Activated T-cell treated with anti-CD3 and anti-CD28 coated beads, Interleukin-2, amount 50 U/mL, for 1 hour (primary cell): ENCODE results near the gene AGAP1.

ENCODE experiments used
- DNase-seq: peaks from one replicate; pipeline ENCODE4 v3.0.0-alpha.2; 2020

The AGAP1 gene

DNA sequence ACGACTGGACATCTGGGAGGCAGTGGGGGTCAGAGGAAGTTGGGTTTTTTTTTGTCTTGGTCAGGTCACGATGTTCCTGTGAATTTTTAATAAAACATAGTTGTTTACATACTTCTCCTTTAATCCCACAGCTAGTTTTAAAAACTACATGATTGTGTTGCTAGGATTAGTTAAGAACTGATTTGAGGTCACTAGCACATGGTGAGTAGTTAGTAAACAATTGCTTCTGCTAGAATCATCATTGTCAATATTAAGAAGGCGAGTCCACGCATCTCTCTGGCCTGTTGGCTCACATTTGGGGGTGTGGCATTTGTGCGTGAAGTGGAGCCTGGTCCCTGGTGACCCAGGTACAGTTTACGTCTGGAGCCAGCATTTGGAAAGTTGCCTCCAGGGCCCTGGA is 59.4 kb downstream of the AGAP1 start:
- DNase-seq, result no peak

DNA sequence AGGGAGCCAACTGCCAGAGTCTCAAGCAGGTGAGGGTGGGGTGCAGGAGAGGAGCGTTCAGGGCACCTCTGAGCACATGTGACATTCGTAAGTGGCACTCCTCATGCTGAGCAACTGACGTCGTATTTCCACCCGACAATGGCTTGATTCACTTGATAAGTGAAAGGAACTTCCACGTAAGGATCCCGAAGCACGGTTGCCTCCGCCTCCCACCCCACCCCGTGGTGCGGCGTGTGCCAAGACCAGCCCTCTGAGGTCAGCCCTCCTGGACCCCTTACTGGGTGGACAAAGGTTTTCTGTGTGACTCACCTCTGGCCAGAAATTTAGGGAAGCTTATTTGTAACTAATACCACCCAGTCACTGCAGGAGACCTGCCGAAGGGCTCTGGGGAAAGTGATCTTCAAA is 59.9 kb downstream of the AGAP1 start:
- no peak for DNase-seq

DNA sequence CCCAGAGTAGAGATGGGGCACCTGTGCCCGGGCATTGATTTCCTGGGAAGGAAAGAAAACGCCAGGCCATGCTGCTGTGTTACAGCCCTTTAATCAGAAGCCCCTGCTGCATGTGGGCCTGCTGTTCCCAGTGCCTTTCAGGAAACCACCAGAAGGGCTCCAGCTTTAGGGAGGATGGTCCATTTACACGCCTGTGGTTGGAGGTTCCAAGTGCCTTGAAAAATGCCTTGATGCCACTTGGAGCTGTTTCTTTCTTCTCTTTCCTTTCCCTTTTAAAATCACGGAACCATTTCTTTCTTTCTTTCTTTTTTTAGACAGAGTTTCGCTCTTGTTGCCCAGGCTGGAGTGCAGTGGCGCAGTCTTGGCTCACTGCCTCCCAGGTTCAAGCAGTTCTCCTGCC is 60.5 kb downstream of the AGAP1 start:
- DNase-seq, result no peak

DNA sequence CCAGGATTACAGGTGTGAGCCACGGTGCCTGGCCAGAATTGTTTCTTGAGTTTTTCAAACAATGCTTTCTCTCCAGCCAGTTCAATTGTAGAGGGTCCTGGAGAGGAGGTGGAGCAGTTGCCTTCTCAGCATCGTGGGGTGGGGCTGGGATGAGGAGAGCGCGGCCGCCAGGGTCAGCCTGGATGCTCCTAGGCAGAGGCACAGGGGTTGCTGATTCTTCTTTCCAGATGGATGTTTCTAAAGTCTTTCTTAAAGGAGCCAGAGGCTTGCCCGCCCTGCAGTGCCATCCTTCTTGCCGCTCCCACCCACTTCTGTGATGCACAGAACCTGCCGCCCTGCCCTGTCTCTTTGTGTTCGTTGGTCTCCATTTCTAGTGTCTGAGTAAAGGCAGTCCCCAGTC is 61.1 kb downstream of the AGAP1 start:
- DNase-seq, result no peak

DNA sequence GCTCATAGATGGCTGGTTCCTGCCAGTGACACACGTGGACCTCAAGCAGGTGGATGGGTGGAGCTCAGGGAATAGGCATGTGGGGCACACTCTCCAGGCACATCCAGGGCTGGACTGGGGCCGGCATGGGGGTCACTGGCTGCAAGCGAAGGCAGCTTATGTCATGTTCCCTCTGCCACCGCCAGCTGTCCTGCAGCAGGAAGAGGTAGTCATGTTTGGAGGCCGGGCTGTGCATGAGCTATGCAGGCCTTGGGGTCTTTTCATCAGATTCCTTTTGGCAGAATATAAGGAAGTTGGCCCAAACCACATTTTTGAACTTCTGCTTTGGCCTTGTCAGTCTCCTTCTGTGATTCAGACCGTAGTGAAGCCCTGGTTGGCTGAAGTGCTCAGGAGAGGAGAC is 61.5 kb downstream of the AGAP1 start:
- no peak for DNase-seq

DNA sequence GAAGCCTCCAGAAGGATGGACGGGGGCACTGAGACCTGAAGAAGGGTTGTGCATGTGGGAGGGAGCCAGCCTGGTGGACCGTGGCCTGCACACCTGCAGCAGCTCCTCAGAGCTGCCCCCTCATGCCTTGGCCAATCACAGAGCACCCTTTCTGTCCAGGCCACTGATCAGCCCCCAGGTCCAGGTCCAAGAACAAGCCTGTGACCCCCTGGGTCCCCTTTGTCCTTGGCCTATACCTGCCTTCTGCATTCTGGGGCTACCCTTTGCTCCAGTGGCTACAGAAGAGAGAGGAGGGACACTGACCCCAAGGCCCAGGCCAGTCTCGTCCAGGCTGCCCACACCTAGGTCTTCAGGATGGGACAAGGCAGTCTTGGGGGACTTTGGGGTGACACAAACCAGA is 62.2 kb downstream of the AGAP1 start:
- DNase-seq, result no peak

DNA sequence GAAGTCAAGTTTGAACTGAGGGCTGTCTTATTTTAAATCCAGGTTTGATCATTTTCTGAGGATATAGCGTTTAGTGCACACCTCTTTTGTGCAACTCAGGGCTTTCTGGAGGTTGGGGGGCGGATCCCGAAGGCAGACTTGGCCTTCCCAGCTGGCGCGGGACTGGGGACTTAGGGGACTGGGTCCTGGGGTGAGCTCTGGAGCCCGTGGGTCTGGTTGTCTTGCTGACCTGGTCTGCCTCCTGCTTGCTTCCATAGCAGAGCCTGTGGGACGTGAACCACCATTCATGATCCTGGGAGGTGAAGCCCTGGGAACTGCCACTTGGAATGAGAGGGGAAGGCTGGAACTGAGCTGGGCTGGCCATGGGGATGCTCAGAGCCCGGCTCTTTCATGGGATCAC is 63.1 kb downstream of the AGAP1 start:
- DNase-seq, result no peak

DNA sequence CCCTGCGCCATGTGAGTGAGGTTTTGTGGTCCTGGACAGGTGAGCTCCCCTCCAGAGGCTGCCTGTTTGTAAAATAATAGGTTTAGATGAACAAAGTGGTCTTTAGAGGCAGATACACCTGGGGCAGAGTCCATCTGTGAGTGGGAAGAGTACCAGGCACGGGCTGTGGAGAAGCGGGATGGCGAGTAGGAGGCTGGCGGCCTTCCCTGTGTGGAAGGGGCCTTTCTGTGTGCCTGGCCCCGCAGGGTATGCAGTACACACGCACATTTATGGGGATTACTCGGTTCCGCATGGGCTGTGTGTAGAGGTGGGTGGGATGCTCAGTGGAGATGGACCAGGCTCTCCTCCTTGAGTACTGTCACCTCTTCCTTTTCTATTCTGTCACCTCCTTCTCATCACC is 64.1 kb downstream of the AGAP1 start:
- DNase-seq, result no peak

DNA sequence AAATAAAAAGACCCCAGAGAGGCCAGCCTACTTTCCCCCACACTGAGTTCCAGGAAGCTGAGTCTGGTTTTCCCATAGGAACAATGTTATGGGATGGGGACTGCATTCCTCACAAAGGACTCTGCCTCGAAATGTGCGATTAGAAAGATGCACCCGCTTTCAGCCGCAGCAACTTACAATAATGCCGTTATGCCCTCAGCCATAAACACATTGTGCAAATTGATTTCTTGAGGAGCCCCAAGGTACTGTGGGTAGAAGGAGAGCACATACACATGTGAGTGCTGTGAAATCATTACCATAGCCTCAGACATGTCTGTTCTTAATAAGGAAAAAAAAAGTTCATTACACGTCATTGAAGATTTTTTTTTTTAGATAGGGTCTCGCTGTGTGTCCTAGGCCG is 64.7 kb downstream of the AGAP1 start:
- DNase-seq, result no peak

DNA sequence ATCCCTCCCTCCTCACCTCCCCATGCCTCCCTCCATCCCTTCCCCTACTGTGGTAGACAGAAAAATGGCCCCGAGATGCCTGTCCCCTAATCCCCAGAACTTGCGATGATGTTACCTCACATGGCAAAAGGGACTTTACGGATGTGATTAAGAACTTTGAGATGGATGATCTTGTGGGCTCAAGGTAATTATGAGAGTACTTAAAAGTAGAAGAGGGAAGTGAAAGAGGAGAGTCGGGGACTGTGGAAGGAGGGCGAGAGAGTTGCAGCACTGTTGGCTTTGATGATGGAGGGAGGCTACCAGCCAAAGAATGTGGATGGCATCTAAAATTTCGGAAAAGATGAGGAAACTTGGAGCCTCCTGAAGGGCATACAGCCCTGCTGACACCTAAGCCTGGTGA is 66.5 kb downstream of the AGAP1 start:
- DNase-seq, result no peak

DNA sequence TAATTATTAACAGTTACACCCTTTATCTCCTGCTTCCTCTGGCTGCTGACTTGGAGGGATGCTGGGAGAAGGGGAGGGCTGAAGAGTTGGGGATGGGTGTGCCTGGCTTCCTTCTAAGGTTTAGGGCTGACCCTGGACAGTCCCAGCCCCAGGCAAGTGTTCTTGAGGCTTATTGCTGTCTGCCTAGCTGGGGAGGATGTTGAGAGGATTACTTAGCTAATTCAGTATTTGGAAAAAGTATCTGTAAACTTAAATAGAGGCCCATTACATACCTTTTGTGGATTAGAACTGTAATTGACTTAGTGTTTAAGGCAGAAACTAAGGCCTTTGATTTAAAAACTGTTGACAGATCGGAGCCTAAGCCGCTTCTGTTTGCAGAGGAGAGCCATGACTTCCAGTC is 67.6 kb downstream of the AGAP1 start:
- no peak for DNase-seq

DNA sequence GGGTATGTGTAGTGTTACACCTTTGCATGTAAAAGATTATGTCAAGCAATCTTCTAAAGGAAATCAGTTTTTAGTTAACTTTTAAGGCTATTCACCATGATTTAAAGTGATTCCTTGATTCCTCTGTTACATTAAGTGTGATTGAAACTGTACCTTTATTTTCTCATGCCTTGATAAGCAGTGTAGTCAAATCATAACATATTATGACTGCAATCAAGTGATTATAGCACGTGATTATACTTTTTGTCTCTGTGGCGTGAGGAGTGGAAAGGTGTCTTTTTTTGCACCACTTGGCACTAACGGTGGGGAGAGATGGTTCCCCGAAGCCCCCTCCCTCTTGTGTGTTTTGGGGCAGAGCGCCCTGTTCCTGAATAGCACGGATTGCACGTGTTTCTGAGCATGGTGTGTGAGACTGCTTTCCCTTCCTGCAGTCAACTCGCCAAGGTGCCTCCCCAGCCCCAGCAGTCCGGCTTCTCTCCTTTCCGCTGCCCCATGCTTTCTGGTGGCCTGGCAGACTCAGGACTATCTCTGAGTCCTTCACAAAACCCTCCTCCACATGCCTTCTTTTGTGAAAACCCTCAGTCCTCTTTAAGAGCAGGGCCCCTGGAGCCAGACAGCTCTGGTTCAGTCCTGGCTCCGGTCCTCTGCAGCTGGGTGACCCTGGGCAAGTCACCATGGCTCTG is 68.4 kb downstream of the AGAP1 start:
- DNase-seq, result no peak

DNA sequence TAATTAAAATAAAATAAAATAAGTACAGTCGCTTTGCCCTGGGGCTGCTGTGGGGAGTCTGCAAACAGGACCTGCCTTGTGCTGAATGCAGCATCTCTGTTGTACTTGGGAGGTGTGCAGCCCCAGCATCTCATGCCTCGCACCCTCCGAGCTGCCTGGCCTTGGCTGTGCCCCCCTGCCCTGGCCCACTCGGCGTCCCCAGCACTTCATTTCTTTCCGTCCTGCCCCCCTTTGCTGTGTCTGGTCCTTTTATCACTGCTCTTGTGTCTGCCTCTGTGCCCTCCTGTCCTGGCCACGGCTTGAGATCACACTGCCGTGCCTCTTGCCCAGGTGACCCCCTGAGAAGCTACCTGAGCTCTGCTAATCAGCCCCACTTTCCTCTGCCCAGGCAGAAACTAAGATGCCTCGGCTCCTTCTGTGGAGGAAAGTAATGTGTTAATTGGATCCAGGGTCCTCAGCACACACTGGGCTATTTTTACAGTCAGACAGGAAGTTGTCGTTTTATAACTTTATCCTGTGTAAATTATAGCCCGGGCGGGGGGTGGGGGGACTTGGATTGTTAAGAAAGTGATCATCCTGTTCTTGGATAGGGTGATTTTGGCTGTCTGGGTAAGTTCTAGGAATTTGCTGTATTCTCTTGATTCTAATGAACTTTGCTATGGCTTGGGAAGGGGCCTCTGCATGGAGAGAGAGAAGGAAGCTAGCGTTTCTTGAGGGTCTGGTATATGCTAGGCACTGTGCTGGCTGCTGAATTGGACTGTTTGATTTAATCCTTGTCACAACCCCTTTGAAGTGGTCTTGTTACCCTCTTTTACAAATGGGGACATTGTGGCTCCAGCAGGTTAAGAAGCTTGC is 69.4 kb downstream of the AGAP1 start:
- DNase-seq, result no peak

DNA sequence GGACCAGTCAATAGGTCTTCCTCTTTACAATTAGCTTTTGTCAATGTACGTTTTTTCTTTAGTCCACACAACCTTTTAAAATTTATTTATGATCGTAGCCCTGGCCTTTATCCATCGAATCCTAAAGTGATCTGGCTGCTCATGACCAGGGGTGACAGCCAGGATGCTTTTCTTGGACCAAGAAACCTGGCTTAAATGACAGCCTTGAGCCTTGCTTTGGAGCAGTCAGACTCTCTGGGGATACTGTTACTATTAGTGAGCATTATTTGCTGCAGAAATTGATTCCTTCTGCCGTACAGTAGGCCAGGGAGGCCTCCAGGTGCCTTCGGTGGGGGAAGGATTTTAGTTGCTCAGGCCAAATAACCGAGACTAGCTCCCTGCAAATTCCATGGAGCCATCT is 70.2 kb downstream of the AGAP1 start:
- DNase-seq, result no peak

DNA sequence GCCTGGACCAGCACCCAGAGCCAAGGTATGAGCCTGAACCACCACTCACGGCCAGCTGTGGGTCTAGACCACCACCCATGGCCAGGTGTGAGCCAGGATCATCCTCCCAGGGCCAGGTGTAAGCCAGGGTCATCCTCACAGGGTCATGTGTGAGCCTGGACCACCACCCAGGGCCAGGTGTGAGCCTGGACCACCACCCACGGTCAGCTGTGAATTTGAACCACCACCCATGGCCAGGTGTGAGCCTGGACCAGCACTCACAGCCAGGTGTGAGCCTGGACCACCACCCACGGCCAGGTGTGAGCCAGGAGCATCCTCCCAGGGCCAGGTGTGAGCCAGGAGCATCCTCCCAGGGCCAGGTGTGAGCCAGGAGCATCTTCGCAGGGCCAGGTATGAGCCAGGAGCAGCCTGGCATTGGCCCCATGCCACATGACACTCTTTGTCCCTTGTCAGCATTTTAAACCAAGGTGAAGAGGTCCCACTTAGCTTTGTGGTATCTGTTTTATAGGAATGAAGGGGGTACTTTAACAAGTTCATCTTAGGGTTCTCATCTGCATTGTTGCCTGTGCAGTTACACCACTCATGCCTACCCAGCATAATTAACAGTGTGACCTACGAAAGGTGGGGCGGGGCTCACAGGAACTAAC is 71.2 kb downstream of the AGAP1 start:
- no peak for DNase-seq

DNA sequence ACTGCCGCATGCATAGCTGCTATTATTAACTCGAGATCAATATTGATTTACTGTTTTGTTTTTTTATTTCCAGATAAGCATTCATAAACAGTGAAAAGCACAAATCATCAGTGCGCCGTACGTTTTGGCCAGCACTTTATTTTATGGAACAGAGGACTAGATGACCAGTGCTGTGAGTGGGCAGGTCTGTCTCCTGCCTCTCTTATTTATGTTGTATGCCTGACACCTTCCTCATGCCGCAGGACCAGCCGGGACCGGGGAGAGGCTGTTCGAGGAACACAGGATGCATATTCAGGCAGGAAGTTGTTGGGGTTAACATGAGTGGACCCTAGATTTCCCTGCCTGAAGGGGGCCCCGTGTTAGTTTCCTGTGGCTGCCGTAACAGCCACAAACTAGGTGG is 72.6 kb downstream of the AGAP1 start:
- DNase-seq, result no peak

DNA sequence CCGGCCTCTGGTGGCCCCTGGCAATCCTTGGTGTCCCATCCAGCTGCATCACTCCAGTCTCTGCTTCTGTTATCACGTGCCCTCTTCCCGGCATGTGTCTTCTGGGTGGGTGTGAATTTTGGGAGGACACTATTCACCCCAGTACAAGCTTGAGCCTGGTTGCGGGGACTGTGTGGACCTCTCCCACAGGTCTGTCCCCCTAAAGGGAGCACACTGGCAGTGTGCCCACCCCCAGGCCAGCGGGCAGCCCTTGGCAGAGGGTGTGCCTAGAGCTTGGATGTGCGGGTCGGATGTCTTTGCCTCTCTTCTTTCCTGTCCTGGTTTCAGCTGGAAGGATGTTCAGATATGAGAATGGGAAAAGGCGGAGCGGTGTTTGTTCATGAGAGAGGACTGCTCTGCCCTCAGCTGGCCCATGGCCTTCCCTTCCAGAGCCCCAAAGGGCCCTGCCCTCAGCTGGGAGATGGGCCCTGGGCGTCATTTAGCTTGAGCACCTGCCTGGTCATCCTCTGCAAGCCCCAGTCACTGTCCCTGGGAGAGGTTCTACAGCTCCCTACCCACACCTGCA is 73.2 kb downstream of the AGAP1 start:
- DNase-seq, result no peak

DNA sequence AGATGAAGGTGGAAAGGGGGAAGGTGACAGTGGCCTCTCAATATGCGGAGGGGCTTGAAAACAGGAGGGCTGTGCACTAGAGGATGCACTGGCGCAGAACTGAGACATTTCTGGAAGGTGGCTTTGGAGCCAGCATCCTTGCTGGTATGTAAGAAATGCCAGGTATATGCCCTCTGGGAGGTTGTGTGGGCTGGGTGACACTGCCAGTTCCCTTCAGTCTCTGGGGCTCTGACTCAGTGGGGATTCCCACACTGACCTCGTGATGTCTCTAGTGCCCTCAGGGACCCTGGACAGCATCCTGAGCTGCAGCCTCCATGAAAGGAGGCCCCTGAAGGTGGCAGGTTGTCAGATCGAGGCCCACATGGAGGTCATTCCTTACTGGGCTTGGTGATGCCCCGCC is 74.0 kb downstream of the AGAP1 start:
- DNase-seq, result no peak

DNA sequence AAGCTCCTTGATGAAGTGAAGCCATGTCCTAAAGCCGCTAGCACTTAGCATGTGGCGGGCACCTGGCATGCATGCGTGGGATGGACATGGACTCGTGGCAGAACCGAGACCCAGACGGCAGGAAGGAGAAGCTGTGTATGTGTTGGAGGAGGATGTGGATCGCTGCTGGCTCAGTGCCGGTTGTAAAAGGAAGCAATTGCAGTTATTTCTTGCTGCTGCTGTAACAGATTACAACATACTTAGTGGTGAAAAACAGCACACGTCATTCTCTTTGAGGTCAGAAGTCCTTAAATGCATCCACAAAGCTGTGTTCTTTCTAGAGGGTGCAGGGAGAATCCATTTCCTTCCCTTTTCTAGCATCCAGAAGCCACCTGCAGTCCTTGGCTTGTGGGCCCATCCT is 74.6 kb downstream of the AGAP1 start:
- DNase-seq, result no peak

DNA sequence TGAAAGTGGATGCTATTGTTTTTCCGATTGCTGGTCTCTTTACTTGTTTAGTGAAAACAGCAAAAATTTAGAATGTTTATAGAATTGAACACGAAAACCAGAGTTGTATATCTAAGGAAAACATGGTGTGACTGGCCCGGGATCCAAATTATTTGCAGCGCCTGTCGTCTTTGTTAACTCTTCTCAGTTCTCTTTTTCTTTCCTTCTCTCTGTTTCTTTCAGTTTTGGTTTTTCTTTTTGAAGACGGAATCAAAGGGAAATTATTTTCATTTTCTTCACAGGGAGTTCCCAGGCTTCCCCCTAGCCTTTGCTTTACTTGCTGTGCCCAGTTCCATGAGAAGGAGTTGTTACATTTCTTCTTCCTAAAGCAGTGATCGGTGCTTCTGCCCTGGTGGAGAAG is 76.0 kb downstream of the AGAP1 start:
- DNase-seq, result no peak

DNA sequence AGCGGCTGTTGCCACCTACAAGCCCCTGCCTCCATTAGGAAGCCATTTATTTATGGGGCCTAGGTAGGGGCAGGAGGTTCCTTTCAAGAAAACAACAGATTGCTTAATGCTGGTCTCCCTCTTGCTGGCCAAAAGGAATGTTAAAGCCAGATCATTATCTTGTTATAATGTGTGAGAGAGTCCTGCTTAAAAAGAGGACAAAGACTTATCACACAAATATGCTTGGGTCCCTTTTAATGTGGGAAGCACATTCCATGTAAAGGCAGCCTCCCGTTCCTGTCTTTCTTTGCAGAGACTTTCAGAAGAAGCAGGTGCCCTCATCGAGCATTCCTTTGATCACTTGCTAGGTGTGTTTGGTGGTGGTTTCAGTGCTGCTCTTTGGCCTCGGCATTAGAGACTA is 76.4 kb downstream of the AGAP1 start:
- no peak for DNase-seq

DNA sequence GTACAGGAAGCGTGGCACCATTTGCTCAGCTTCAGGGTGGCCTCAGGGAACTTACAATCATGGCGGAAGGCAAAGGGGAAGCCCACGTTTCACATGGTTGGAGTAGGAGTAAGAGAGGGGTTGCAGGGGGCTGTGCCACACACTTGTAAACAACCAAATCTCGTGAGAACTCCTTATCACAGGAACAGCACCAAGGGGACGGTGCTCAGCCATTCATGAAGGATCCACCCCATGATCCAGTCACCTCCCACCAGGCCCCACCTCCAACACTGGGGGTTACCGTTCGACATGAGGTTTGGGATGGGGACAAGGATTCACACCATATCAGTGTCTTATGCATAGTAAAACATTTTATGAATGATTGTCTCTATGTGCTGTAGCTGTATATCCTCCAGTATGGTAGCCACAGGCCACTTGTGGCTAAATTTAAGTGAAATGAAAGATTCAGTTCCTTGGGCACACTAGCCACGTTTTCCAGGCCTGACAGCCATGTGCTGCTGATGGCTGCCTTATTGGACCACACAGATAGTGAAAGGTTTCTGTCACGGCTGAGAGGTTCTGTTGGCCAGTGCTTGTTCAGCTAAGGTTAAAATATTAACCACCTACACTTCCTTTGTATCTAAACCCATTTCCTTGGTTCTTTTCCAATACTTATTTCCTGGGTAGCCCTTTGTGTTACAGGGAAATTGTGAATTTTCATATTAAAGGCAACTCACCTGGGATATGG is 77.3 kb downstream of the AGAP1 start:
- no peak for DNase-seq

DNA sequence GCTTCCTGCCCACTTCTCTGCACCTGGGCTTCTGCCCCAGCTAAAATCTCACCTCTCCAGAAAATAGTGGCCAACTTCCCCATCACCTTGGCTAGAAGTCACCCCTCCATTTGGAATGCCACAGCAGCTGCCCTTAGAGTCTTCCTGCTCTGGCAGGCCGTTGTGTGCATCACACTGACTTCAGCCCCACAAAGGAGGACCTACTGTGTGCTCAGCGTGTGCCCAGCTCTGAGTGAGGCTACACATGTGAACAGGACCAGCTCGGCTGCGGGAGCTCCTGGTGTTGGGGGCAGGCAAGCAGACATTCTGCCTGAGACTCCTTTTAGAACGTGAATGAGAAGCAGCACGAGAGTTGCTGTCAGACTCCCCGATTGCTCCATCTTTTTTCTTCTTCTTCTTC is 78.7 kb downstream of the AGAP1 start:
- no peak for DNase-seq
